Esophagus (tissue), 2 donors: ENCODE measurements around the gene SYCP2L. TPM values are rescaled to one million over a fixed set of nuclear protein-coding genes. Genes with fewer than 3 reads are reported as not detected.
A peak's percentile ranks its signal among the peaks of the same experiment; 100 is the strongest.

Experiments used
- H3K27ac ChIP-seq, 2 donors: one replicate each; pipeline ENCODE4 v1.5.1; 2013; ENCODE audit warnings: low read depth in 2 of 2, mild to moderate bottlenecking in 2 of 2, inconsistent platforms in 1 of 2, low read length in 1 of 2, moderate library complexity in 1 of 2
- H3K27me3 ChIP-seq, 2 donors: one replicate each; pipeline ENCODE4 v1.6.1; 2013; ENCODE audit warnings: low read length in 2 of 2, control low read depth in 1 of 2, mild to moderate bottlenecking in 1 of 2; ENCODE audit not compliant: insufficient read depth in 2 of 2, control insufficient read depth in 1 of 2
- H3K36me3 ChIP-seq, 2 donors: one replicate each; pipeline ENCODE4 v1.6.1; 2013; ENCODE audit warnings: low read length in 1 of 2; ENCODE audit not compliant: control insufficient read depth in 2 of 2, insufficient read depth in 2 of 2
- H3K4me1 ChIP-seq, 2 donors: one replicate each; pipeline ENCODE4 v1.6.1; 2013; ENCODE audit warnings: low read length in 1 of 2; ENCODE audit not compliant: control insufficient read depth in 2 of 2, insufficient read depth in 2 of 2
- H3K4me3 ChIP-seq, 2 donors: one replicate each; pipeline ENCODE4 v1.5.1; 2013; ENCODE audit warnings: low read length in 2 of 2, mild to moderate bottlenecking in 2 of 2, low read depth in 1 of 2, moderate library complexity in 1 of 2
- H3K9me3 ChIP-seq, 2 donors: one replicate each; pipeline ENCODE4 v1.6.1; 2013; ENCODE audit warnings: mild to moderate bottlenecking in 2 of 2, low read depth in 1 of 2, low read length in 1 of 2, moderate library complexity in 1 of 2; ENCODE audit not compliant: control insufficient read depth in 2 of 2, insufficient read depth in 1 of 2
- WGBS, 2 donors: extraction: QIAGEN DNeasy Blood & Tissue Kit; methylation state at CpG; one replicate each; pipeline ENCODE4 v1.1.7; 2013; 5-methylcytosine and 5-hydroxymethylcytosine counted together
- polyA plus RNA-seq, 2 donors: library from polyadenylated mRNA; stranded (reverse); fragments of 200-250 nt; gene quantifications; one replicate each; pipeline ENCODE4 v1.2.3, GENCODE V29; 2013
- donor health status: healthy with polysubstance abuse.
- donor health status: Bipolar disorder and iron deficiency.

The SYCP2L gene
- under 1 TPM; 0.13 to 0.63 TPM for polyA plus RNA-seq

DNA sequence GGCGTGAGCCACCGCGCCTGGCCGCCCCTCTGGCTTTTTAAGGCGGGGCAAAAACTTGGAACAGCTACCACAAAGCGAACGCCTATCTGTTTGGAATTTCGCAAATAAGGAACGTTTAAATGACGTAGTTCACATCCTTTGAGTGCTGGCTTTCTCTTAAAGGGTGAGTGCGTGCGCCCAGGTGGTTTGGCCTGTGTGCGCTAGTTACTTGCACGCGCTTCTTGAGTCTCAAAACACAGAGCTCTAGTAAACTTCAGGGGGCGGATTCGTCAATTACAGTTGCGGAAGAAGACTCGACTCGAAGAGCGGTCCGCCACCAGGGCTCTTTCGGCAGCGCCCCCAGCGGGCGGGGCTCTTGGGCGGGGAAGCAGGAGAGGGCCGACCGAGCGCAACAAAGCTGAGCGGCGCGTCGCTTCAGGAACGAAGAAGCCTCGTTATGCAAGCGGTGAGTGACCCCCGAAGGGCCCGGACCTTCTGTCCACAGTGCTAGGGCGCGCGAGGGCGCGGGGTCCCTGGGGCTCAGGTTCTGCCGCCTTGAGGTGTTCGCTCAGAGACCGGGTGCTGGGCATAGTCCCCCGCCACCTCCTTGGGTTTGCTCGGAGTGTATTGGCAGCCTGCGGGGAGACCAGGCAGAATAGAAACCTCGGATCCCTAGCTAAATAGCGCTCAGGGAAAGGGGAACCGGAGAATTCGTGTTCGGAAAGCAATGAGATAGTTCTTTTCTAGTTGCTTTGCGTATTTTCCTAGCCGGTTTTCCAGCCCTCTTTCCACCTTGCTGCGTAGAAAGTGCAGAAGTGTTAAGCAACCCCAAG lies at the start of gene SYCP2L:
TSS of gene SYCP2L (plus strand) at position 362 of the 812 bp plus-strand sequence. CDS start at position 437, 75 bp downstream.
- H3K36me3 ChIP-seq, result no peaks in the 10 kb centered on the region
- peak within 1 kb of the TSS; percentile 2 to 20 for H3K4me3 ChIP-seq
- 4 to 5% methylated on average over 58 of the region's 58 CpGs for WGBS, 2 donors
- peaks cover 4 to 5% of the 10 kb centered on the region in 2 donors for H3K4me1 ChIP-seq
- H3K27ac ChIP-seq, result no peak within 1 kb of the TSS
- peaks cover 3 to 15% of the 10 kb centered on the region in 2 donors for H3K27me3 ChIP-seq
- peaks cover 2% of the 10 kb centered on the region in 2 donors for H3K9me3 ChIP-seq

DNA sequence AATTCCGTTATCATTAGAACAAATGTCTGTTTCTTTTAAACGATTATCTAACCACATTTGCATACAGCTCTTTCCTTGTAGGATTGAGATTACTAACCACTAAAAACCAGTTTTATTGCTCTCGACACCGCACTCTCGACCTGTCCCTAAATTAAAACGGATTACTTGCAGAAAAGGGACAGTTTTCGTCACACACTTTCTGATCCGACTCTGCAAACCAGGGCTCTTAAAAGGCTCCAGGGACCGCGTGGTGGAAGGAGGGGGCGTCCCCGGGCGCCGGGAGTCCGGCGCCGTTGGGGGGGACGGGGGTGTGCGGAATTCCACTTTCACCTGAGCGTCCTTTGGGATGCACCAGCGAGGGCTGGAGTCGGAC lies 49.2 kb upstream of the SYCP2L start:
- Histone ChIP-seq H3K4me1 (no peaks in the 10 kb centered on the region), H3K36me3 (no peaks in the 10 kb centered on the region), H3K9me3 (no peaks in the 10 kb centered on the region), H3K27me3 (no peaks in the 10 kb centered on the region), H3K27ac (no peak overlapping the region), H3K4me3 (peak overlapping the region; percentile 55 to 57)
- 0 to 1% methylated on average over 22 of the region's 22 CpGs for WGBS, 2 donors

DNA sequence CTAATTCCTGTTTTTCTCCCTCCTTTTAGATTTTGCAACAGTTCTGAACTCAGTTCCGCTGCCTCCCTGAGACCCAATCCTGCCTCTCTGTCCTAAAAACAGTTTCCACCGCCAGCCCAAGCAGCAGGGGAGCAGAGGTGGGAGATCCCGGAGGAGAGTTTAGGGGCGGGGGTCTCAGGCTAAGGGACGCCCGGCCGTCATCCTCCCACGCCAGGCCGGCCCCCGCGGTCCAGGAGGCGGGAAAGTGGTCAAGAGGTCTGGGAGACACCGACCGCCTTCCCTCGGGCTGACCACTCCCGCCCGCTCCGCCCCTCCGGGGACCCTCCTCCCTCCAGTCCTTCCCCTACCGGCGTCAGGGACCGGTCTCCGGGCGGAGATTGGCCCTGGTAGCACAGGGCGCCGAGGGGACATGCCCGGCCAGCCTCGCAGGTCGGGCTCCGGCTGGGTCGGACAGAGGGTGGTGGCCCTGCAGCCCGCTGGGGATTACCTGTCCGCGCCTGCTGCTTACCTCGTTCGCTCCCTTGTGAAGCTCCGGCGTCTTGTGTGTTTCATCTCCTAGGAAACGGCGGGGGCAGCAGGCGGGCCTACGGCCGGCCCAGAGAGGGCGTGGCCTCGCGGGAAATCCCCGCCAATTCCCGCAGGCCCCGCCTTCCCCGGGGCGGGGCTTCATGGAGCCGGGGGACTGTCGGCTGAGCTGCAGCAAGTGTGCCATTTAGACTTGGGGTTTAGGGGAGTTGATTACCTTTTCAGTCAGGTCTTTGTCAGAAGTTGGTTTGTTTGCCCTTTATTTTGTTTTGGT lies 48.7 kb upstream of the SYCP2L start, which contains the start of gene MAK:
TSS of gene MAK (minus strand) at position 545 of the 799 bp plus-strand sequence. CDS start 7,891 bp downstream, outside the sequence.
- Histone ChIP-seq H3K27ac (no peak within 1 kb of the TSS), H3K9me3 (no peaks in the 10 kb centered on the region), H3K4me1 (no peaks in the 10 kb centered on the region), H3K4me3 (peak within 1 kb of the TSS; percentile 55 to 57), H3K27me3 (no peaks in the 10 kb centered on the region), H3K36me3 (no peaks in the 10 kb centered on the region)
- WGBS, 2 donors, result 0% methylated on average over 50 to 53 of the region's 53 CpGs

DNA sequence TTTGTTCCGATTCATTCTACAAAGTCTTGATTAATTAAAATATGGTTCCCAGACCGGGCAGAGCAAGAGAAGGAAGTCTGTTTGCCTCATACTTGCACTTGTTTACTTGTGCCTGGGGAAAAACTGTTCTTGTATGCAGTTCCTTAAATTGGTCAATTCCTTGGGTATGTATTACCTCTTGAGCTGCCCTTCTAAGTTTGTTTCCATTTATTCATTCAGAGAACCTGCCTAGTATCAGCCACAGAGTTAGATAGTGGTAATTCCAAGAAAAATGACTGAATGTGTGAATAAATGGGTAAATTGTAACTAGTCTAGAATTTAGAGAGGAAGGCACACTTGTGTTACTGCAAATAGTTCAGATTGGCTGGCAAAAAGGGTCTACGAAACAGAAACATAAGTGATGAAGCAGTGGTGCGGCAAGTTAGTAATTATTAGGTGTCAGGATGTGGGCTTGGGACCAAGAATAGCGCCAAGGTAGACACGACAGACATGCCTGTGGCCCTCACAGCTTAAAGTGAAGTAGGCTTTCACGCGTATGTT lies 48.0 kb upstream of the SYCP2L start:
- Histone ChIP-seq H3K4me1 (no peaks in the 10 kb centered on the region), H3K27me3 (no peaks in the 10 kb centered on the region), H3K36me3 (no peaks in the 10 kb centered on the region), H3K9me3 (no peaks in the 10 kb centered on the region), H3K27ac (no peak overlapping the region), H3K4me3 (peak overlapping the region; percentile 55 to 57)
- WGBS, 2 donors, result 53 to 57% methylated on average over 8 of the region's 8 CpGs

DNA sequence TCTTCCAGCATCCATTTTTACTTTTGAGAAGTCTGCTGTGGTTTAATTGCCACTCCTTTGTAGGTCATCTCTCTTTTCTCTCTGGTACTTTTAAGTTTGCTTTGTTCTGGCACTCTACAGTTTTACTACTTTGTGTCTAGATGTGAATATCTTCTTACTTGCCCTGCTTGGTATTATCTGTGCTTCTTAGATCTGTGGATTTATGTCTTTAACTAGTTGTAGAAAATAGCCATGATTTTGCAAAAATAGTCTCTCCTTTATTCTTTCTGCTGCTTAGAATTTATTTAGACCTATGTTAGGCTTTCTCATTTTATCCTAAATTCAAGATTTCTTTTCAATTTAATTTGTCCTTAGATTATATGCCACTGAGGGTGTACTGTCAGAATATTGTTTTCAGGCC lies 43.3 kb upstream of the SYCP2L start:
- no peaks in the 10 kb centered on the region for H3K27me3 ChIP-seq
- no peak overlapping the region for H3K27ac ChIP-seq
- no peaks in the 10 kb centered on the region for H3K9me3 ChIP-seq
- H3K4me3 ChIP-seq, result no peak overlapping the region
- no peaks in the 10 kb centered on the region for H3K4me1 ChIP-seq
- H3K36me3 ChIP-seq, result no peaks in the 10 kb centered on the region

DNA sequence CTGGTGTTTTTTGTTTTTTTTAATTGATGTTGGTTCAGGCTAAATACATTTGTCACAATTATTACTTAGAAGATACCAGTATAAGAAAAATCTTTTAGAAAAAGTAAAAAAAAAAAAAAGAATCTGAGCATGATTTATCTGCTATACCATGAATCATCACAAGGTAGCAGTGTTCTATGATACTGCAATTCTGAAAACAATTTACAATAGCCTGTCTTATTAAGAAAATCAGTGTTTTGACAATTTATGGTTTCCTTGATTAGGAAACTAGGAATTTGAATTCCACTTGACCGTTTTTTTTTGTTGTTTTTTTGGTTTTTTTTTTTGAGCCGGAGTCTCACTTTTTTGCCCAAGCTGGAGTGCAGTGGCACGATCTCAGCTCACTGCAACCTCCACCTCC lies 39.2 kb upstream of the SYCP2L start:
- H3K4me3 ChIP-seq, result no peak overlapping the region
- H3K36me3 ChIP-seq, result no peaks in the 10 kb centered on the region
- no peak overlapping the region for H3K27ac ChIP-seq
- 78 to 88% methylated on average over 3 of the region's 3 CpGs for WGBS, 2 donors
- peaks cover 0 to 3% of the 10 kb centered on the region in 2 donors for H3K9me3 ChIP-seq
- no peaks in the 10 kb centered on the region for H3K27me3 ChIP-seq
- no peaks in the 10 kb centered on the region for H3K4me1 ChIP-seq

DNA sequence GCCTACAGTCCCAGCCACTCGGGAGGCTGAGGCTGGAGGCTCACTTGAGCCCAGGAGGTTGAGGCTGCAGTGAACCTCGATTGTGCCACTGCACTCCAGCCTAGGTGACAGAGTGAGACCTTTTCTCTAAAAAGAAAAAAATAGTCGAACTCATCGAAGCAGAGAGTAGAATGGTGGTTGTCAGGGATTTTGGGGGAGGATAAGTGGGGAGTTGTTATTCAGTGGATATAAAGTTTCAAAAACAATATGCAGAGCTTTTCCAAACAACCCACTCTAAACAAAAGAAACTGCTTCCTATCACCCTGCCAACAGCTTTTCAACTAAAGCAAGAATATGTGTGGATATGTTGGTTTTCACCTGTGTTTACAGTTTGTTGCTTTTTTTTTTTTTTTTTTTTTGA lies 37.0 kb upstream of the SYCP2L start:
- no peak overlapping the region for H3K27ac ChIP-seq
- peaks cover 0 to 3% of the 10 kb centered on the region in 2 donors for H3K9me3 ChIP-seq
- H3K4me3 ChIP-seq, result no peak overlapping the region
- no peaks in the 10 kb centered on the region for H3K27me3 ChIP-seq
- no peaks in the 10 kb centered on the region for H3K4me1 ChIP-seq
- WGBS, 2 donors, result 84 to 88% methylated on average over 4 of the region's 4 CpGs
- H3K36me3 ChIP-seq, result no peaks in the 10 kb centered on the region

DNA sequence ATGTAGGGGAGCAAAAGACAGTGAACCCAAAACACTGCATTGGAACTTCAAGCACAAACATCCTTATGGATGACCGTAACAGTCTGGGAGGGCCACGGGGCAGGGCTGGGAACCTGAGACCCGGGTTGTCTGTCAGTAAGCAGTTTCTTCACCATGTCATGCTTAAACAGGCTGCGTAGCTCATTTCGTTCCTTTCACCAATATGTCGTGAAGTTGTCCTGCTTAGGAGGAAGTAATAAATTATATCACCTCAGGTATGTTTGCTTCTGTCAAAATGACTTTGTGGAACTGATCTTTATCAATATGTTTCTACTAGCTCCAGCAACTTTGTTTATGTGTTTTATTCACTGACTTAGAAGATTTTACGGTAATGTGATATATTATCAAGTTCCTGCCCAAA lies 36.1 kb upstream of the SYCP2L start:
- H3K4me1 ChIP-seq, result no peaks in the 10 kb centered on the region

DNA sequence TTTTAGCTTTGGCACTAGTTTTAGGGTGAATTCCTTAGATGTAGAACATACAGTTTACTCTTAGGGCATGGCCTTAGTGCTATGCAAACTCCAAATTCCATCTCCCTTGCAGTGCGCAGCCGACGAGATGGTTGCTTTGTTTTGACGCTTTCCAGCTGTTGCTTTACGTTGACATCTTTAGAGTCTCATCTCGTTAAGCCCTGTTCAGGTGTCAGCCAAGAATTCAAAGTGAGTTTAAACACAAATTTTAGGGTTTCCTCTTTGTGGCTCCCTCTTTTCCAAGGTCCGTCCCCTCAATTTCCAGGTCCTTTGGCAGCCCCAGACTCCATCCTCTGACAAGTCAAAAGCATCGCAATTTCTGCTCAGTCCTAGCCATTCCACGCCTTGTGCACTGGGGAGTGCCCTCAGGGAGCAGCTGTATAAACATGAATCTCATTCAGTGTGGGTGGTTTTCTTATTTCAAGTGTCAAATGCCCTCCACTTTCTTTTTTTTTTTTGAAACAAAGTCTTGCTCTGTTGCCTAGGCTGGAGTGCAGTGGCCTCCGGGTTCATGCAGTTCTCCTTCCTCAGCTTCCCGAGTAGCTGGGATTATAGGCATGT lies 34.4 kb upstream of the SYCP2L start:
- 63 to 69% methylated on average over 11 of the region's 11 CpGs for WGBS, 2 donors
- Histone ChIP-seq H3K9me3 (peaks cover 0 to 3% of the 10 kb centered on the region in 2 donors), H3K27ac (no peak overlapping the region), H3K4me1 (no peaks in the 10 kb centered on the region), H3K27me3 (no peaks in the 10 kb centered on the region), H3K36me3 (no peaks in the 10 kb centered on the region), H3K4me3 (no peak overlapping the region)

More for the DNA sequence above, 36.1 kb upstream of the SYCP2L start:
- Histone ChIP-seq H3K4me3 (no peak overlapping the region), H3K9me3 (peaks cover 0 to 3% of the 10 kb centered on the region in 2 donors), H3K36me3 (no peaks in the 10 kb centered on the region), H3K27ac (no peak overlapping the region), H3K27me3 (no peaks in the 10 kb centered on the region)
- WGBS, 2 donors, result 58 to 63% methylated on average over 7 of the region's 7 CpGs
